Measurements from ENCODE around the gene FKBP15. TPM values are rescaled to one million over a fixed set of nuclear protein-coding genes. Genes with fewer than 3 reads are reported as not detected.
A peak's percentile ranks its signal among the peaks of the same experiment; 100 is the strongest.

The FKBP15 gene
- polyA plus RNA-seq, 4 donors: 6.5 to 19.8 (median 9.5) TPM

DNA sequence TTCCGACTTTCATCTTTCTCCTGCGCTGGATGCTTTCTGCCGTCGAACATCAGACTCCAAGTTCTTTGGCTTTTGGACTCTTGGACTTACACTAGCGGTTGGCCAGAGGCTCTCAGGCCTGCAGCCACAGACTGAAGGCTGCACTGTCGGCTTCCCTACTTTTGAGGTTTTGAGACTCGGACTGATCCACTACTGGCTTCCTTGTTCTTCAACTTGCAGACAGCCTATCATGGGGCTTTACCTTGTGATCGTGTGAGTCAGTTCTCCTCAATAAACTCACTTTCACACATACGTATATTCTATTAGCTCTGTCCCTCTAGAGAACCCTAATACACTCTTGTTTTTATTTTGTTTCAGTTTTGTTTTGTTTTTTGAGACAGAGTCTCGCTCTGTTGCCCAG is 10.3 kb downstream of the FKBP15 start:
- no peak overlapping the region for H3K27ac ChIP-seq (ENCODE audit: low read depth in 1 of 3, low read length in 2 of 3)
- H3K27me3 ChIP-seq (ENCODE audit: control insufficient read depth in 3 of 3, insufficient read depth in 3 of 3, low read length in 3 of 3): no peaks in the 10 kb centered on the region
- peaks cover 4 to 30% (median 10%) of the 10 kb centered on the region in 3 donors for H3K36me3 ChIP-seq (ENCODE audit: control insufficient read depth in 3 of 3, insufficient read depth in 2 of 3, low read depth in 1 of 3, low read length in 3 of 3)
- H3K9me3 ChIP-seq (ENCODE audit: control insufficient read depth in 2 of 2, insufficient read depth in 1 of 2, low read depth in 1 of 2, low read length in 1 of 2): no peaks in the 10 kb centered on the region
- FAIRE-seq: no peak
- no peak for DNase-seq
- H3K4me1 ChIP-seq (ENCODE audit: control insufficient read depth in 3 of 3, insufficient read depth in 2 of 3, low read depth in 1 of 3, low read length in 2 of 3): no peaks in the 10 kb centered on the region
- WGBS, 3 donors: 88 to 89% (median 88%) methylated on average over 10 of the region's 10 CpGs
- H3K4me3 ChIP-seq (ENCODE audit: low read depth in 1 of 3, low read length in 3 of 3): no peak overlapping the region

DNA sequence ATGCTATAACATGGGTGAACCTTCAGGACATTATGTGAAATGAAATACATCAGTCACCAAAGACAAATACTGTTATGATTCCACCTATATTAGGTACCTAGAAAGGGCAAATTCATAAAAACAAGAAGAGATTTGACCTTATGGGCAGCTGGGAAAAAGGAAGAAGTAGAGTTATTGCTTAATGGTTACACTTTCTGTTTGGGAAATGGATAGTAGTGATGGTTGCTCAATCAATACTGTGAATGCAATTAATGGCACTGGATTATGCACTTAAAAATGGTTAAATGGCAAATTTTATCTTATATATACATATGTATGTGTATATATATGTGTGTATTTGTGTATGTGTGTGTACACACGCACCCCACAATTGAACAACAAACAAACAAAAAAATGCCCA is 15.2 kb downstream of the FKBP15 start:
- FAIRE-seq: no peak
- no peak overlapping the region for H3K27ac ChIP-seq (ENCODE audit: low read depth in 1 of 3, low read length in 2 of 3)
- no peak overlapping the region for H3K4me3 ChIP-seq (ENCODE audit: low read depth in 1 of 3, low read length in 3 of 3)
- H3K4me1 ChIP-seq (ENCODE audit: control insufficient read depth in 3 of 3, insufficient read depth in 2 of 3, low read depth in 1 of 3, low read length in 2 of 3): no peaks in the 10 kb centered on the region
- DNase-seq: no peak
- WGBS, 3 donors: 95 to 100% (median 96%) methylated on average over 1 of the region's 1 CpG
- H3K9me3 ChIP-seq (ENCODE audit: control insufficient read depth in 2 of 2, insufficient read depth in 1 of 2, low read depth in 1 of 2, low read length in 1 of 2): no peaks in the 10 kb centered on the region
- H3K27me3 ChIP-seq (ENCODE audit: control insufficient read depth in 3 of 3, insufficient read depth in 3 of 3, low read length in 3 of 3): no peaks in the 10 kb centered on the region
- H3K36me3 ChIP-seq (ENCODE audit: control insufficient read depth in 3 of 3, insufficient read depth in 2 of 3, low read depth in 1 of 3, low read length in 3 of 3): peaks cover 8 to 33% (median 11%) of the 10 kb centered on the region in 3 donors

DNA sequence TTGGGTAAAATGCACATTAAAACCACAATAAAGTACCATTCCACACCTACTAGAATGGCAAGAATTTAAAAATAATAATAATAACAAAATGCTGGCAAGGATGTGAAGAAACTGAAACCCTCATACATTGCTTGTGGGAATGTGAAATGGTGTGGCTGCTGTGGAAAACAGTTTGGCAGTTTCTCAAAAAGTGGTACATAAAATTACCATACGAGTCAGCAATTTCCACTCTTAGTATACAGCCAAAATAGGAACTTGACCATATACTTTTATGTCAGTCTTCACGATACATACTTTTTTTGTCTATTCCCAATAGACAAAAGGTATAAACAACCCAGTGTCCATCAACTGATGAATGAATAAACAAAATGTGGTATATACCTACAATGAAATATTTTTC is 15.6 kb downstream of the FKBP15 start:
- Histone ChIP-seq H3K9me3 (ENCODE audit: control insufficient read depth in 2 of 2, insufficient read depth in 1 of 2, low read depth in 1 of 2, low read length in 1 of 2) (no peaks in the 10 kb centered on the region), H3K4me1 (ENCODE audit: control insufficient read depth in 3 of 3, insufficient read depth in 2 of 3, low read depth in 1 of 3, low read length in 2 of 3) (no peaks in the 10 kb centered on the region), H3K27ac (ENCODE audit: low read depth in 1 of 3, low read length in 2 of 3) (no peak overlapping the region), H3K36me3 (ENCODE audit: control insufficient read depth in 3 of 3, insufficient read depth in 2 of 3, low read depth in 1 of 3, low read length in 3 of 3) (peaks cover 8 to 28% (median 11%) of the 10 kb centered on the region in 3 donors), H3K4me3 (ENCODE audit: low read depth in 1 of 3, low read length in 3 of 3) (no peak overlapping the region), H3K27me3 (ENCODE audit: control insufficient read depth in 3 of 3, insufficient read depth in 3 of 3, low read length in 3 of 3) (no peaks in the 10 kb centered on the region)
- FAIRE-seq: no peak
- 87 to 96% (median 93%) methylated on average over 2 of the region's 2 CpGs for WGBS, 3 donors
- DNase-seq: no peak

DNA sequence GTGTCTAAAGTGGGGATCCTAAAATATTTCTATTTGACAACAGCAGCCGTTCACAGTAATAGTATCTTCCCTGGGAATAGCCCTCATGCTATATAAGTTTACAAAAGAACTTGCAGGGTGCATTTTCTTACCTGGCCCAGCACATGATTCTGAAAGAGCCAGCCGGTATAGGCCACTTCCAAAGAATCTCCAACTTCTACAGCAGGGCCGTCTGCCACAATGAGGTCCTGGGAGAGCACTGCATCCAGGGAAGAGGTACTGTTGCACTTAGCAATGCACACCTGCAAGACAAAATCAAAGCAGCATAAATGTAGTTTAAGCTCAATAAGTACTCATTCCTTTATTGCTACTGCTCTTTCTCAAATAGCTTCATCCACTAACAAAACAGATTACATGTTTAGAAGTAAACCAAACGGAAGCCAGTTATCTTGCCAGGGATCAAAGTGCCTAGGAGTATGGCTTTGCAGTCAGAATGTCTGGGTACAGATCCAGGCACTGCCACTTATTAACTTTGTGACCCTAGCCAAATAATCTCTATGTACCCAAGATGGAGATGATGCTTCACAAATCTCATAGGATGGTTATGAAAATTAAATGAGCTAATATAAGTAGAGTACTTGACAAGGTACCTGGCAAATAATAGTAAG is 21.3 kb downstream of the FKBP15 start:
- Histone ChIP-seq H3K36me3 (ENCODE audit: control insufficient read depth in 3 of 3, insufficient read depth in 2 of 3, low read depth in 1 of 3, low read length in 3 of 3) (peaks cover 10 to 21% (median 15%) of the 10 kb centered on the region in 3 donors), H3K27ac (ENCODE audit: low read depth in 1 of 3, low read length in 2 of 3) (no peak overlapping the region), H3K27me3 (ENCODE audit: control insufficient read depth in 3 of 3, insufficient read depth in 3 of 3, low read length in 3 of 3) (no peaks in the 10 kb centered on the region), H3K4me1 (ENCODE audit: control insufficient read depth in 3 of 3, insufficient read depth in 2 of 3, low read depth in 1 of 3, low read length in 2 of 3) (no peaks in the 10 kb centered on the region), H3K4me3 (ENCODE audit: low read depth in 1 of 3, low read length in 3 of 3) (no peak overlapping the region), H3K9me3 (ENCODE audit: control insufficient read depth in 2 of 2, insufficient read depth in 1 of 2, low read depth in 1 of 2, low read length in 1 of 2) (no peaks in the 10 kb centered on the region)
- DNase-seq (no peak), FAIRE-seq (no peak)
- WGBS, 3 donors: 72 to 81% (median 75%) methylated on average over 4 of the region's 4 CpGs

DNA sequence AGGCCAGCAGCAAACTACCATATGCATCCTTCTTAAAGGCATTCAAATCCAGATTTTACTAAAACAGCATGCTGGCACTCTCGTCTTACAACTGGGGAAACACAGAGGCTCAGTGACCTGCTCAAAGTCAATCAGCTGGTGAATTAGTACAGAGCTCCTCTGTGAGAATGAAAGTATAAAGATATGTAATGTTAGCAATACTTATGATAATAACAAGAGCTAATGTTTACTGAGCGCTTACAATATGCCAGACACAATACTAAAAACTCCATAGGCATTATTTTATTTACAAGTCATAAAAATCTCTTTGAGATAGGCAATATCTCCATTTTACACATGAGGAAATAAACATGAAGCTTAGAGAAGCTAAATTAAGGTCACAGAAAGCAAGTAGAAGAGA is 28.6 kb downstream of the FKBP15 start:
- no peak for FAIRE-seq
- H3K4me3 ChIP-seq (ENCODE audit: low read depth in 1 of 3, low read length in 3 of 3): no peak overlapping the region
- H3K36me3 ChIP-seq (ENCODE audit: control insufficient read depth in 3 of 3, insufficient read depth in 2 of 3, low read depth in 1 of 3, low read length in 3 of 3): peaks cover 4 to 24% (median 15%) of the 10 kb centered on the region in 3 donors
- no peaks in the 10 kb centered on the region for H3K4me1 ChIP-seq (ENCODE audit: control insufficient read depth in 3 of 3, insufficient read depth in 2 of 3, low read depth in 1 of 3, low read length in 2 of 3)
- no peak overlapping the region for H3K27ac ChIP-seq (ENCODE audit: low read depth in 1 of 3, low read length in 2 of 3)
- H3K27me3 ChIP-seq (ENCODE audit: control insufficient read depth in 3 of 3, insufficient read depth in 3 of 3, low read length in 3 of 3): no peaks in the 10 kb centered on the region
- no peaks in the 10 kb centered on the region for H3K9me3 ChIP-seq (ENCODE audit: control insufficient read depth in 2 of 2, insufficient read depth in 1 of 2, low read depth in 1 of 2, low read length in 1 of 2)
- no peak for DNase-seq
- WGBS, 3 donors: 40 to 65% (median 60%) methylated on average over 2 of the region's 2 CpGs

DNA sequence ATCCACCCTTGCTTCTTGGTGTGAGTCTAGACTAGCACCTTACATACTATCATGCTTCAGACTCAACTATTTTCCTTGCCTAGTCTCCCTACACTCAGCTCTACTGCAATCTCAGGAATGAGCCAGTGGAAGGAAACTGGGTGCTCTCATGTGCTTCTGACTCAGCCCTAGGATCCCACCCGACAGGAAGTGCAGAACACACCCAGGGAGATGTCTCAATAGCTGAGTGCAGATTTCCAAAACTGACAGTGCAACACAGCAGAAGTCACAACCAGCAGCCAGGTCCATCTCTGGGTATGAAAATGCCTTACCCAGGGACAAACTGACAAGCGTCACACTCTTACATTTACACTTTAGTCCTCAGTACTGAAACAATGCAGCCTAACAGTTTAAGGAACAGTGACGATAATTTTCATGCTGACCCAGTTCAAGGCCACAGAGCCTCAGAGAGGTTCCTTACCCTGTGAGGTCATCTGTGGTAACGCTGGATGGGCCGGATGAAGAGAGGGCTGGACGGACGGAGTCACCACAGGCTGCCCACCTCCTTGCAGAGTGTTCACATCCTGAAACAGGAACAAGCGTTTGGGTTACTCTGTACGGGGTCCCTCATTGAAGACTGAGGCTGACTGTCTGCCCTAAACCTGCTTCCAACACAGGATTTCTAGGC is 33.0 kb downstream of the FKBP15 start:
- H3K4me1 ChIP-seq (ENCODE audit: control insufficient read depth in 3 of 3, insufficient read depth in 2 of 3, low read depth in 1 of 3, low read length in 2 of 3): no peaks in the 10 kb centered on the region
- DNase-seq (peak in 1 of 2 donors; percentile 21), FAIRE-seq (no peak)
- H3K27me3 ChIP-seq (ENCODE audit: control insufficient read depth in 3 of 3, insufficient read depth in 3 of 3, low read length in 3 of 3): no peaks in the 10 kb centered on the region
- 85 to 96% (median 89%) methylated on average over 9 of the region's 9 CpGs for WGBS, 3 donors
- H3K36me3 ChIP-seq (ENCODE audit: control insufficient read depth in 3 of 3, insufficient read depth in 2 of 3, low read depth in 1 of 3, low read length in 3 of 3): peaks cover 8 to 40% (median 25%) of the 10 kb centered on the region in 3 donors
- no peaks in the 10 kb centered on the region for H3K9me3 ChIP-seq (ENCODE audit: control insufficient read depth in 2 of 2, insufficient read depth in 1 of 2, low read depth in 1 of 2, low read length in 1 of 2)
- H3K27ac ChIP-seq (ENCODE audit: low read depth in 1 of 3, low read length in 2 of 3): peak overlapping the region in 1 of 3 donors; percentile 72
- H3K4me3 ChIP-seq (ENCODE audit: low read depth in 1 of 3, low read length in 3 of 3): no peak overlapping the region

DNA sequence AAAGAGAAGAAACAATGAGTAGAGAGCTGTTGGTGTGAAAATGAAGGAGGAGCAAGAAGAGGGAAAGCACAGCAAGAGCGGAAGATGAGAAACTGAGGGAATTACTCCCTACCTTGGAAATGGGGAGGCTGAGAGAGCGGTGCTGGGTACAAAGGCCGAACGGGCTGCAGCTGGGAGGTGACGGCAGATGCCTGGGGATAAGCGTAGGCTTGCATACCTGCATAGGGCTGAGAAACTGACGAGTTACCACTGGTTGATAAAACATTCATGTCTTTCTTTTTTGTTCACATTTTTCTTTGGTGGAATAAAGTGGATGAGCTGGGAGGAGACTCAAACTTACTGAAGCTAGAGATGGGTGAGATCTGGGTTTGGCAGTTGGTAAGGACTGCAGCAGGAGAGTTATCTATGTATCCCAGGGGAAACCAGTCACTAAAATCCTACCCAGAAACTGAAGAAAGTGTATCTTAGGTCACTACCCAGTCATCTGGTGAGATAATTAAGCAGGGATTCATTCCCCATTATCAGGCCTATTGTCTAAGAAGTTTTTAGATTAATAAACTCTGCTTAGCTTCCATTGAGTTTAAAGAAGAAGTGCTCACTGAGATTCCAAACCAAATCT is 34.8 kb downstream of the FKBP15 start:
- H3K36me3 ChIP-seq (ENCODE audit: control insufficient read depth in 3 of 3, insufficient read depth in 2 of 3, low read depth in 1 of 3, low read length in 3 of 3): peaks cover 13 to 42% (median 24%) of the 10 kb centered on the region in 3 donors
- DNase-seq: no peak
- no peaks in the 10 kb centered on the region for H3K4me1 ChIP-seq (ENCODE audit: control insufficient read depth in 3 of 3, insufficient read depth in 2 of 3, low read depth in 1 of 3, low read length in 2 of 3)
- H3K4me3 ChIP-seq (ENCODE audit: low read depth in 1 of 3, low read length in 3 of 3): no peak overlapping the region
- H3K27ac ChIP-seq (ENCODE audit: low read depth in 1 of 3, low read length in 2 of 3): no peak overlapping the region
- 96 to 97% (median 97%) methylated on average over 7 of the region's 7 CpGs for WGBS, 3 donors
- no peak for FAIRE-seq
- H3K9me3 ChIP-seq (ENCODE audit: control insufficient read depth in 2 of 2, insufficient read depth in 1 of 2, low read depth in 1 of 2, low read length in 1 of 2): no peaks in the 10 kb centered on the region
- no peaks in the 10 kb centered on the region for H3K27me3 ChIP-seq (ENCODE audit: control insufficient read depth in 3 of 3, insufficient read depth in 3 of 3, low read length in 3 of 3)

DNA sequence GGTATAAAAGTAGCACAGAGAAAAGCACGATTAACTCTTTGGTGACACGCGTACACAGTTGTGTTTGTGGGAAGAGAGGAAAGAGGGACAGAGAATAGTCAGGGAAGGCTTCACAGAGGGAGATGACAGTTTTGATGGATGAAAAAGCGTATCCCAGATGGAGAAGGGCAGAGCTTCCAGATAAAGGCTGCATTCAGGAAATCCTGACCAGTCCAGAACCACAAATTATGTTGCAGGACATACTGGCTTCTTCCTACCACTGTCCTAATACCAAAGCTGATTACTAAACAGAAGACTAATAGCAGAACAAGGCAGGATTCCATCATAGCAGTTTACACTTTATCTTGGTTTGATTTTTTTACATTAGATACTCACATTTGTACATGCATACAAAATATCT is 35.8 kb downstream of the FKBP15 start:
- Histone ChIP-seq H3K4me3 (ENCODE audit: low read depth in 1 of 3, low read length in 3 of 3) (no peak overlapping the region), H3K27ac (ENCODE audit: low read depth in 1 of 3, low read length in 2 of 3) (no peak overlapping the region), H3K36me3 (ENCODE audit: control insufficient read depth in 3 of 3, insufficient read depth in 2 of 3, low read depth in 1 of 3, low read length in 3 of 3) (peaks cover 13 to 41% (median 20%) of the 10 kb centered on the region in 3 donors), H3K27me3 (ENCODE audit: control insufficient read depth in 3 of 3, insufficient read depth in 3 of 3, low read length in 3 of 3) (no peaks in the 10 kb centered on the region), H3K9me3 (ENCODE audit: control insufficient read depth in 2 of 2, insufficient read depth in 1 of 2, low read depth in 1 of 2, low read length in 1 of 2) (no peaks in the 10 kb centered on the region), H3K4me1 (ENCODE audit: control insufficient read depth in 3 of 3, insufficient read depth in 2 of 3, low read depth in 1 of 3, low read length in 2 of 3) (no peaks in the 10 kb centered on the region)
- no peak for DNase-seq
- WGBS, 3 donors: 89 to 98% (median 94%) methylated on average over 4 of the region's 4 CpGs
- FAIRE-seq: no peak

All from small intestine (tissue), 7 donors.